HS-27A (cell line): Measurements from ENCODE around the gene PXN.
"Not testable (repeated sequence)": the region's sequence is repeated elsewhere in the genome, so short reads cannot be mapped to it uniquely, and the experiment has no call there.

Source experiments
- DNase-seq: peaks from one replicate; pipeline ENCODE4 v3.0.0-alpha.2; 2012; ENCODE audit warnings: low read depth, missing footprints

PXN gene

GRCh38 chr12:120209851-120210250 lies 55.7 kb downstream of the PXN start:
- no peak for DNase-seq

DNA sequence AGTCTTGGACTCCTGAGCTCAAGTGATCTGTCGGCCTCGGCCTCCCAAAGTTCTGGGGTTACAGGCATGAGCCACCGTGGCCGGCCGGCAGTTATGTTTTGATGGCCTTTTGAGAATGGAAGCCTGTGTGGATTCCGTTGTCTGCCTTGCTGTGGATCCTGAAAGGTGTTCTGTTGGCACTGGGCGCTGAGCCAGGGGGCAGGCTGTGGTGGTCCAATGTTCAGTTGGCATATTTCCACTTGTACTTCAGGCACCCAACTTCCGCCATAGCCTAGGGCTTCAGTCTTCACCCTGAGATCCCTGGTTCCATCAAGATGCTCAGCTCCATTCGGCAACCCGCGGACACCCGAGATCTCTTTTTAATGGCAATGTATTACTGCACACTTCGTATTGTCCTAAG lies 58.3 kb downstream of the PXN start:
- no peak for DNase-seq

GRCh38 chr12:120206781-120207180 lies 58.7 kb downstream of the PXN start:
- not testable (repeated sequence) for DNase-seq

DNA sequence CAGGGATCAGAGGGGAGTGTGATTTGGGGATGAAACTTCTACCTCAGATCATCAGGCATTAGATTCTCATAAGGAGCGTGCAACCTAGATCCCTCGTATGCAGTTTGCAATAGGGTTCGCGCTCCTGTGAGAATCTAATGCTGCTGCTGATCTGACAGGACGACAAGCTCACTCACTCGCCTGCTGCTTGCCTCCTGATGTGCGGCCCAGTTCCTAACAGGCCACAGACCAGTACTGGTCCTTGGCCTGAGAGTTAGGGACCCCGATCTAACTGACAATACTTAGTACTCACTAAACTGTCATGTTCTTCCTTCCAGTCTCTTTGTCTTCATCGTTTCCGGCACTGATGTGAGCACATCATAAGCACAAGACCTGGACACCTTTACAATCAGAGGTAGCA lies 59.3 kb downstream of the PXN start:
- no peak for DNase-seq

DNA sequence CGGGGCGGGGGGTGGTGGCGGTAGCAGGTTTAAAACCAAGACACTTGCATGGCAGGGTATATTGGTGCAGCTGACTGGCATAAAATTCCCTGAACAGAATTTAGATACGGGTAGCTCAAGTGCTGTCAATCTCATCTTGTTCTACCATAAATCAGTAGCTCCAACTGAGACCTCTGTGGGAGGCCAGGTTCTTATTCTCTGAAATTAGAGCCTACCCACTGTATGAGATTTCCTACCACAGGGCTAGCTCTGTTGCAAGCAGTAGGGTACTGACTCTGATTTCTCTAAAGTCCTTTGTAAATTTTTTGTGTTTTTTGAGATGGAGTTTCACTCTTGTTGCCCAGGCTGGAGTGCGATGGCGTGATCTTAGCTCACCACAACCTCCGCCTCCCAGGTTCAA lies 61.4 kb downstream of the PXN start:
- no peak for DNase-seq

- no peak for DNase-seq
These were observed 65.1 kb downstream of the PXN start for GRCh38 chr12:120200364-120200800.

GRCh38 chr12:120199595-120200306 lies 65.8 kb downstream of the PXN start:
- DNase-seq: no peak

GRCh38 chr12:120199025-120199424 lies 66.5 kb downstream of the PXN start:
- DNase-seq: no peak

- no peak for DNase-seq
These were observed 68.0 kb downstream of the PXN start for GRCh38 chr12:120197542-120197887.

- DNase-seq: not testable (repeated sequence)
These were observed 68.6 kb downstream of the PXN start for GRCh38 chr12:120196817-120197541.

DNA sequence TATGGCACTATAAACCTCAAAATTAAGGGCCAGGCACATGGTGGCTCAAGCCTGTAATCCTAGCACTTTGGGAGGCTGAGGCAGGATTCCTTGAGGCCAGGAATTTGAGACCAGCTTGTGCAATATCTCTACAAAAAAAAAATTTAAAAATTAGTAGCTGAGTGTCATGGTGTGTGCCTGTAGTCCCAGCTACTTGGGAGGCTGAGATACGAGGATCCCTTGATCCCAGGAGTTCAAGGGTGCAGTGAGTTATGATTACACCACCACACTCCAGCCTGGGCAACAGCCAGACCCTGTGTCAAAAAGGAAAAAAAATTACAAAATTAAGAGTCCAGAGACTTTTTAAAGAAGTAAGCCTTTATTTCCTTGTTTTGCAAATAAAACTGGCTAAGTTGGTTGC lies 69.2 kb downstream of the PXN start:
- no peak for DNase-seq

- DNase-seq: no peak
These were observed 70.8 kb downstream of the PXN start, which contains the start of gene GCN1 for GRCh38 chr12:120194534-120195395. TSS of gene GCN1 (minus strand) at chr12:120194715. CDS start at chr12:120194697, 18 bp downstream.

DNA sequence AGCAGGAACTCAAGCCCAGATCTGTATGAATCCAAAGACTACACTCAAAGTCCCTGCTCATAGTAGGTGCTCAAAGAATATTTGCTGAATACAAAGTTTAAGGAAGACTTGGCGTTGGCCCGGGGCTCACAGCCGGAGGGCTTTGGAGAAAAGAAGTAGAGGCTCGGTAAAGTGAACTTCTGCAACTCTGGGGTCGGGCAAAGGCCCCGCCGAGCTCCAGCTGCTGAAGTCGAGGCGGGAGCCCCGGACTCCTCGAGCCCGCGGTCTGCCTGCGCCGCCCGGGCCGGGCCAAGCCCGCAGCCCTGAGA lies 71.3 kb downstream of the PXN start:
- no peak for DNase-seq

- not testable (repeated sequence) for DNase-seq
These were observed 72.2 kb downstream of the PXN start for GRCh38 chr12:120193286-120193685.

- DNase-seq: no peak
These were observed 74.5 kb downstream of the PXN start for GRCh38 chr12:120190985-120191480.

DNA sequence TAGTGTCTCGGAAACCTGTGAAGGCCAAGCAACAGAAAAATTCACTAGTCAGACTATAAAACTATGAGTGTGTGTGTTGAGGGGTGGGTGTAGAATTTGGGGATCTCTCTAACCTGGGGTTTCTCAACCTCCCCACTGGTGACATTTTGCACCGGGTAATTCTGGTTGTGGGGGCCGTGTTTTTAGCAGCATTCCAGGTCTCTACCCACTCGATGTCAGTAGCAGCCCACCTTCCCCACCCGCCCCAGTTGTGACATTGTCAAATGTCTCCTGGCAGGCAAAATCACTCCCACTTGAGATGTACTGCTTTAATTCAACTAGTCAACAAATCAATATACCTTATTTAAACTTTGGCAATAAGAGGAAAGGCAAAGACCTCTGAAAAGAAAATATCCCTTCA lies 75.1 kb downstream of the PXN start:
- DNase-seq: no peak

DNA sequence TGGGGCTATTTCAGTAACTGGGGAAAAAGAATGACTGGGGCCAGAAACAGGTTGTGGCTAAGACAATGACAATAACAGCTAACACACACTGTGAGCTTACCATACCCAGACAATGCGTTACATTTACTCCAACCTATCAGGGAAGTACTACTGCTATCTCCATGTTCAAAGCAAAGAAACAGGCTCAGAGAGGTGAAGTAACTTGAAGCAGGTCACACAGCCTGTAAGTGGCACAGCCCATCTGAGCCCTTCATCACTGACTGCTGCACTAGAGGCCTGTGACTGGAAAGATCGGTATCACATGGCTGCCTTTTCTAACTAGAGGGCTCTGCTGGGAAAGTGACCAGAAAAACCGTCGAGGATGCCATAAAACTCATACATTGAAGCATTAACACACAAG lies 78.9 kb downstream of the PXN start:
- DNase-seq: no peak

DNA sequence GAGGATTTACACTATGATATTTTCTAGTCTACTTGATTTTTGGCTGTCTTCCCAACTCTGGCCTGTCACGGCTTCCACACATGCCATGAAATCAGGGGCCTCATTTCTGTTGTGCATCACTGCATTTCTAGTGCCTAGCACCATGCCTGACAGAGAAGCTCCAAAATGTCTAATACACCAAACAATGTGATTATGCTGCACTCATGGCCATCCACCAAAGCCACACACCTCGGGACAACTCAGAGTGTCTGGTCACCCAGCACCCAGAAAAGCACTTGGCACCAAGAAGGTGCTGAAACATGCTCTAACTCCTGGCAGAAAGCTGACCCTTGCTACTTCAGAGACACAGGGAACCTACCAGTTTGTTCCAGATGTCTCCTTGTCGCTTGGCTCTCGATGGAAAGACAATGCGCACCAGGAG lies 82.3 kb downstream of the PXN start:
- DNase-seq: no peak

GRCh38 chr12:120181991-120182631 lies 83.4 kb downstream of the PXN start:
- no peak for DNase-seq

- no peak for DNase-seq
These were observed 84.6 kb downstream of the PXN start for GRCh38 chr12:120180975-120181374.

DNA sequence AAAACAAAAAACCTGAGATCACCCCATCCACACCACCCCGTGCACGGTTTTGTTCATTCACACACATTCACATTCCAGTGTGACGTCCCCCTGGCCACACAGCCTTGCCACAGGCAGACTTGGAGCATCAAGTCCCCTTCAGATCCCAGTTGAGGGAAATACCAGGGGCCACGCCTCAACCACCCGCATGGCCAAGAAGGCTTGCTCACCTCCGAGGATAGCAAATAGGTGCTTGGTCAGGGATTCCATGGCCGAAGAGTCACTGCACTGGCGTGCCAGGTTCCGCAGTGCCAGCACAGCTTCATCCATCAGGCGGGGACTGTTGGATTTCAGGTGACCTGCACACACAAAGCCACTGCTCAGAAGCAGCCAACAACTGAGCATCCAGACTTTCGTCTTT lies 90.0 kb downstream of the PXN start:
- no peak for DNase-seq

DNA sequence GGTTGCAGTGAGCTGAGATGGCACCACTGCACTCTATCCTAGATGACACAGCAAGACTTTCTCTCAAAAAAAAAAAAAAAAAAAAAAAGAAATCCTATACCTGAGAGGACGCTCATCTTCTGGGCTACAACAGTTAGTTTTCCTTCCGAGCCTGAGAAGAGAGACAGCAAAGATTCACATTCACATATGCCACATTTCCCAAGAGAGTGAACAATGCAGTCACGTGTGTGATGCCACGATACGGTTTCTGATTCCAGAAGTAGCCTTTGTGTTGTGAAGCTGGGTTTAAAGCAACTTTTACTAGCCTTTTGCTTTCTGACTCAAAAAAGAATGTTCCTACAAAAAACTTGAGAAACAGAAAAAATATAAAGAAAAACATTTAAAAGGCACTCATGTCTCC lies 90.5 kb downstream of the PXN start:
- DNase-seq: no peak
